CD4-positive, CD25-positive, alpha-beta regulatory T cell (primary cell): Measurements from ENCODE around the gene PRRG4. TPM values are rescaled to one million over a fixed set of nuclear protein-coding genes. Genes with fewer than 3 reads are reported as not detected.

ENCODE experiments used
- ATAC-seq, 2 donors: fragments of 150-1000 bp; cut with Tn5 transposase; one replicate each; pipeline ENCODE4 v1.10.0; 2021; ENCODE audit warnings: low read depth in 2 of 2, moderate number of reproducible peaks in 2 of 2, moderate library complexity in 1 of 2
- DNase-seq, 3 donors: peaks; one replicate each; pipeline versions ENCODE4 v3.0.0 to v3.0.0-alpha.2; 2012 to 2022; ENCODE audit warnings: mixed read lengths in 1 of 3
- H3K27ac ChIP-seq: one replicate; pipeline ENCODE4 v1.7.0; 2013; ENCODE audit warnings: mild to moderate bottlenecking, low read length; ENCODE audit not compliant: insufficient read depth, poor library complexity, severe bottlenecking
- H3K27me3 ChIP-seq: one replicate; pipeline ENCODE4 v1.7.0; 2013; ENCODE audit warnings: low read length; ENCODE audit not compliant: control insufficient read depth, insufficient read depth
- H3K36me3 ChIP-seq: one replicate; pipeline ENCODE4 v1.7.0; 2013; ENCODE audit warnings: mild to moderate bottlenecking, low read length, moderate library complexity; ENCODE audit not compliant: control insufficient read depth, insufficient read depth
- H3K4me1 ChIP-seq: 2 replicates; pipeline ENCODE4 v1.7.0; 2013; ENCODE audit warnings: mild to moderate bottlenecking, low read length; ENCODE audit not compliant: insufficient read depth, control insufficient read depth, poor library complexity, severe bottlenecking
- H3K4me3 ChIP-seq: one replicate; pipeline ENCODE4 v1.7.0; 2013; ENCODE audit warnings: low read depth, mild to moderate bottlenecking, low read length, moderate library complexity
- H3K9me3 ChIP-seq, 2 experiments: 1 replicate in 1 of 2; 2 replicates in 1 of 2; pipeline ENCODE4 v1.7.0; 2013; ENCODE audit warnings: low read length in 2 of 2, mild to moderate bottlenecking in 1 of 2, moderate library complexity in 1 of 2; ENCODE audit not compliant: control insufficient read depth in 2 of 2
- H3K27ac Mint-ChIP-seq, 3 donors: one replicate each; pipeline ENCODE4 v1.8.0; 2020 to 2022; ENCODE audit warnings: mild to moderate bottlenecking in 3 of 3, mixed read lengths in 3 of 3, moderate library complexity in 2 of 3
- H3K27me3 Mint-ChIP-seq: one replicate; pipeline ENCODE4 v1.8.0; 2022; ENCODE audit warnings: mild to moderate bottlenecking, mixed read lengths
- H3K36me3 Mint-ChIP-seq: one replicate; pipeline ENCODE4 v1.8.0; 2020; ENCODE audit warnings: mixed read lengths
- H3K4me1 Mint-ChIP-seq, 4 donors: one replicate each; pipeline ENCODE4 v1.8.0; 2020 to 2022; ENCODE audit warnings: mixed read lengths in 4 of 4, mild to moderate bottlenecking in 1 of 4
- H3K4me3 Mint-ChIP-seq, 4 donors: one replicate each; pipeline ENCODE4 v1.8.0; 2020 to 2022; ENCODE audit warnings: mild to moderate bottlenecking in 4 of 4, mixed read lengths in 4 of 4, moderate library complexity in 3 of 4
- H3K9me3 Mint-ChIP-seq, 7 donors: one replicate each; pipeline ENCODE4 v1.8.0; 2020 to 2022; ENCODE audit warnings: mixed read lengths in 7 of 7, mild to moderate bottlenecking in 3 of 7, moderate library complexity in 2 of 7
- polyA plus RNA-seq, 4 donors: library from polyadenylated mRNA; unstranded; fragments of 300-500 nt; fragmentation: Illumina TruSeq; gene quantifications; one replicate each; pipeline ENCODE4 v1.2.3, GENCODE V29; 2021
- total RNA-seq: library from RNA; stranded (reverse); gene quantifications from one replicate; pipeline ENCODE4 v1.2.3, GENCODE V29; 2022

PRRG4 gene
- total and polyA plus RNA-seq, 5 donors from 2014 or later, result 0.02 to 0.07 TPM; not detected in 3

GRCh38 chr11:32905028-32905667, 75.4 kb downstream of the PRRG4 start:
- H3K4me3 ChIP-seq, result no peak overlapping the region
- no peaks in the 10 kb centered on the region for H3K9me3 ChIP-seq
- no peak for ATAC-seq
- peaks cover 13 to 42% (median 31%) of the 10 kb centered on the region in 4 donors for H3K4me1 Mint-ChIP-seq
- no peaks in the 10 kb centered on the region for H3K36me3 ChIP-seq
- H3K4me1 ChIP-seq, result no peaks in the 10 kb centered on the region
- no peak overlapping the region for H3K27ac ChIP-seq
- no peak overlapping the region for H3K27ac Mint-ChIP-seq
- H3K27me3 Mint-ChIP-seq, result no peaks in the 10 kb centered on the region
- no peak for DNase-seq
- H3K36me3 Mint-ChIP-seq, result peaks cover 14% of the 10 kb centered on the region
- no peak overlapping the region for H3K4me3 Mint-ChIP-seq
- no peaks in the 10 kb centered on the region for H3K27me3 ChIP-seq
- peaks cover 0 to 2% (median 0%) of the 10 kb centered on the region in 7 donors for H3K9me3 Mint-ChIP-seq

Other genes starting within 250 kb of the PRRG4 start
- 191 TPM for gene EIF3M, start 246.1 kb upstream of the PRRG4 start, total RNA-seq
- 100 to 1,000 TPM; 283 to 323 (median 293) TPM for gene EIF3M, start 246.1 kb upstream of the PRRG4 start, polyA plus RNA-seq
- gene CCDC73, start 35.3 kb upstream of the PRRG4 start, total RNA-seq, result not detected
- gene CCDC73, start 35.3 kb upstream of the PRRG4 start, polyA plus RNA-seq, result under 1 TPM in 1 of 4 donors, not detected in 3; 0.03 TPM
- gene QSER1, start 62.9 kb downstream of the PRRG4 start, total RNA-seq, result 9.4 TPM
- under 1 TPM; 0.48 to 0.95 (median 0.67) TPM for gene QSER1, start 62.9 kb downstream of the PRRG4 start, polyA plus RNA-seq
- gene DEPDC7, start 186.0 kb downstream of the PRRG4 start, total RNA-seq, result 0.64 TPM
- 1 to 10 TPM in 2 of 4 donors, under 1 TPM in 2; 0.60 to 1.5 (median 0.98) TPM for gene DEPDC7, start 186.0 kb downstream of the PRRG4 start, polyA plus RNA-seq
- gene TCP11L1, start 209.6 kb downstream of the PRRG4 start, total RNA-seq, result 17.0 TPM
- 1 to 10 TPM; 4.3 to 6.7 (median 6.1) TPM for gene TCP11L1, start 209.6 kb downstream of the PRRG4 start, polyA plus RNA-seq